Omental fat pad (tissue), 4 donors: Measurements from ENCODE around the gene PTPRM. TPM values are rescaled to one million over a fixed set of nuclear protein-coding genes. Genes with fewer than 3 reads are reported as not detected.

ENCODE experiments used
- ATAC-seq: fragments of 150-250 bp; one replicate; pipeline ENCODE4 v1.9.1; 2016; ENCODE audit warnings: mild to moderate bottlenecking, moderate library complexity; ENCODE audit not compliant: low FRiP score
- DNase-seq: peaks from one replicate; pipeline ENCODE4 v3.0.0-alpha.2; 2019; ENCODE audit warnings: low spot score
- CTCF ChIP-seq, 3 donors: fragments of 450-650 bp; IDR thresholded peaks; one replicate each; pipeline ENCODE4 v1.5.1; 2016 to 2017; ENCODE audit warnings: antibody characterized with exemption in 3 of 3, mild to moderate bottlenecking in 3 of 3, moderate library complexity in 2 of 3
- total RNA-seq, 4 donors: library from RNA; depleted of rRNA; stranded (reverse); fragments of >200 nt; gene quantifications; one replicate each; pipeline ENCODE4 v1.1.0, GENCODE V29; 2016

Gene PTPRM
- total RNA-seq, 4 donors from 2014 or later, result 64.8 to 238 (median 144) TPM

GRCh38 chr18:7598167-7599047 is 31.3 kb downstream of the PTPRM start:
- DNase-seq, result no peak
- no peak for TF ChIP-seq CTCF (IDR thresholded peaks at IDR 0.05)
- no peak for ATAC-seq

GRCh38 chr18:7600036-7600435 is 32.9 kb downstream of the PTPRM start:
- DNase-seq (no peak), ATAC-seq (no peak)
- TF ChIP-seq CTCF (IDR thresholded peaks at IDR 0.05), result no peak

- no peak for TF ChIP-seq CTCF (IDR thresholded peaks at IDR 0.05)
- no peak for DNase-seq
- ATAC-seq, result no peak
These were observed 33.6 kb downstream of the PTPRM start for GRCh38 chr18:7600528-7601245.

GRCh38 chr18:7601246-7601615 is 34.1 kb downstream of the PTPRM start:
- DNase-seq, result no peak
- no peak for TF ChIP-seq CTCF (IDR thresholded peaks at IDR 0.05)
- no peak for ATAC-seq

GRCh38 chr18:7601936-7602335 is 34.8 kb downstream of the PTPRM start:
- no peak for ATAC-seq
- no peak for TF ChIP-seq CTCF (IDR thresholded peaks at IDR 0.05)
- DNase-seq, result no peak

- TF ChIP-seq CTCF (IDR thresholded peaks at IDR 0.05), result no peak
- no peak for ATAC-seq
- DNase-seq, result no peak
These were observed 36.3 kb downstream of the PTPRM start for GRCh38 chr18:7603259-7604000.
